ENCODE data around the gene CAMK1G.

DNA sequence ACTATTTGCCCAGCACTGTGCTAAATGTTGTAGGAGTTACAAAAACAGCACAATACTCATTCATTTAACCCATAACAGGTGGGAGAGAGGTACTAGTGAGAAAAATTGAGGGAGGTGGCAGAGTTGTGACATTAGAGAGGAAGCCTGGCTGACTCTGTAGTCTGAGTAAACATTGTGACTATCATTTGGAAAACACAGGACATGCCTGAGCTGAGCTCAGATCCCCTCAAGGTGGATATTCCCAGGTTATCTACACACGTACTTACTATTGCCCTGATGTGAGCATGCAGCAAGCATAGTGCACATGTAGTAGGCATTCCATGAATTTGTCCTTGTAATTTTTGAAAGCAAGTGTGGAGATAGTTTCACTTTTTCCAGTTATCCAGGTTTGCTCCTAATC, 10.9 kb downstream of the CAMK1G start:
- TF ChIP-seq ESRRG (CRISPR knock-in tag; IDR thresholded peaks at IDR 0.05) = no peak
- TF ChIP-seq, protein P1, sequence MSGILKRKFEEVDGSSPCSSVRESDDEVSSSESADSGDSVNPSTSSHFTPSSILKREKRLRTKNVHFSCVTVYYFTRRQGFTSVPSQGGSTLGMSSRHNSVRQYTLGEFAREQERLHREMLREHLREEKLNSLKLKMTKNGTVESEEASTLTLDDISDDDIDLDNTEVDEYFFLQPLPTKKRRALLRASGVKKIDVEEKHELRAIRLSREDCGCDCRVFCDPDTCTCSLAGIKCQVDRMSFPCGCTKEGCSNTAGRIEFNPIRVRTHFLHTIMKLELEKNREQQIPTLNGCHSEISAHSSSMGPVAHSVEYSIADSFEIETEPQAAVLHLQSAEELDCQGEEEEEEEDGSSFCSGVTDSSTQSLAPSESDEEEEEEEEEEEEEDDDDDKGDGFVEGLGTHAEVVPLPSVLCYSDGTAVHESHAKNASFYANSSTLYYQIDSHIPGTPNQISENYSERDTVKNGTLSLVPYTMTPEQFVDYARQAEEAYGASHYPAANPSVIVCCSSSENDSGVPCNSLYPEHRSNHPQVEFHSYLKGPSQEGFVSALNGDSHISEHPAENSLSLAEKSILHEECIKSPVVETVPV (CRISPR knock-in tag; IDR thresholded peaks at IDR 0.05) = no peak
- TF ChIP-seq ZC3H10 (CRISPR knock-in tag; IDR thresholded peaks at IDR 0.05) = no peak
- no peak for TF ChIP-seq ISL1 (CRISPR knock-in tag; IDR thresholded peaks at IDR 0.05)
- TF ChIP-seq PATZ1 (CRISPR knock-in tag; IDR thresholded peaks at IDR 0.05; ENCODE audit: borderline replicate concordance) = no peak
- TF ChIP-seq CSDC2 (CRISPR knock-in tag; IDR thresholded peaks at IDR 0.05) = no peak
- TF ChIP-seq RARB (CRISPR knock-in tag; IDR thresholded peaks at IDR 0.05) = no peak
- TF ChIP-seq BACH2 (CRISPR knock-in tag; IDR thresholded peaks at IDR 0.05; ENCODE audit: borderline replicate concordance) = no peak
- no peak for TF ChIP-seq CREB5 (CRISPR knock-in tag; IDR thresholded peaks at IDR 0.05; ENCODE audit: low read depth)
- no peak for TF ChIP-seq TSHZ2 (CRISPR knock-in tag; IDR thresholded peaks at IDR 0.05)
- no peak for TF ChIP-seq ZFP3 (CRISPR knock-in tag; IDR thresholded peaks at IDR 0.05)
- no peak for TF ChIP-seq ZNF70 (CRISPR knock-in tag; IDR thresholded peaks at IDR 0.05)

Measured in SK-N-SH treated with all-trans-retinoic acid at 6 μM for 48 hours (cell line).